Chondrocyte (in vitro differentiated cells): Measurements from ENCODE around the gene LYRM4. TPM values are rescaled to one million over a fixed set of nuclear protein-coding genes. Genes with fewer than 3 reads are reported as not detected.

Experiments used
- DNase-seq: peaks from one replicate; pipeline ENCODE4 v3.0.0; 2021; ENCODE audit warnings: mixed read lengths, low spot score
- H3K27ac Mint-ChIP-seq: one replicate; pipeline ENCODE4 v1.8.0; 2021; ENCODE audit warnings: mild to moderate bottlenecking, moderate library complexity, mixed read lengths; ENCODE audit not compliant: unreplicated experiment
- H3K27me3 Mint-ChIP-seq: 2 replicates; pipeline ENCODE4 v1.8.0; 2021; ENCODE audit warnings: low read depth, mixed read lengths
- H3K36me3 Mint-ChIP-seq: 2 replicates; pipeline ENCODE4 v1.8.0; 2021; ENCODE audit warnings: low read depth, mixed read lengths
- H3K4me1 Mint-ChIP-seq: 2 replicates; pipeline ENCODE4 v1.8.0; 2021; ENCODE audit warnings: low read depth, mild to moderate bottlenecking, mixed read lengths
- H3K4me3 Mint-ChIP-seq: one replicate; pipeline ENCODE4 v1.8.0; 2021; ENCODE audit warnings: mild to moderate bottlenecking, moderate library complexity, mixed read lengths; ENCODE audit not compliant: unreplicated experiment
- H3K9me3 Mint-ChIP-seq: 2 replicates; pipeline ENCODE4 v1.8.0; 2021; ENCODE audit warnings: low read depth, mixed read lengths
- CTCF ChIP-seq: fragments of 200-600 bp; sonication (generic); IDR thresholded peaks from 2 replicates; pipeline ENCODE4 v1.5.0; 2021; ENCODE audit warnings: antibody characterized with exemption, mild to moderate bottlenecking, moderate library complexity
- total RNA-seq: library from RNA; stranded (reverse); gene quantifications from 3 replicates; pipeline ENCODE4 v1.2.1, GENCODE V29; 2021

Gene LYRM4
- total RNA-seq, 1 donor from 2014 or later = 18.0 TPM

- TF ChIP-seq CTCF = no peak
- Mint-ChIP-seq H3K27me3 (no peaks in the 10 kb centered on the region), H3K9me3 (no peaks in the 10 kb centered on the region), H3K4me1 (no peaks in the 10 kb centered on the region), H3K27ac (no peak overlapping the region), H3K36me3 (peaks cover 2% of the 10 kb centered on the region), H3K4me3 (no peak overlapping the region)
- DNase-seq = no peak
Measured at GRCh38 chr6:5241252-5241651, 19.5 kb downstream of the LYRM4 start.

- Mint-ChIP-seq H3K36me3 (peaks cover 3% of the 10 kb centered on the region), H3K4me3 (no peak overlapping the region), H3K27ac (no peak overlapping the region), H3K27me3 (no peaks in the 10 kb centered on the region), H3K9me3 (no peaks in the 10 kb centered on the region), H3K4me1 (no peaks in the 10 kb centered on the region)
- DNase-seq = no peak
- TF ChIP-seq CTCF = no peak
Measured at GRCh38 chr6:5238336-5238735, 22.4 kb downstream of the LYRM4 start.

GRCh38 chr6:5237805-5238204 is 22.9 kb downstream of the LYRM4 start:
- no peak for TF ChIP-seq CTCF
- Mint-ChIP-seq H3K4me1 (no peaks in the 10 kb centered on the region), H3K9me3 (no peaks in the 10 kb centered on the region), H3K27ac (no peak overlapping the region), H3K36me3 (peaks cover 3% of the 10 kb centered on the region), H3K27me3 (no peaks in the 10 kb centered on the region), H3K4me3 (no peak overlapping the region)
- DNase-seq = no peak

GRCh38 chr6:5235830-5236229 is 24.9 kb downstream of the LYRM4 start:
- no peak for DNase-seq
- Mint-ChIP-seq H3K9me3 (no peaks in the 10 kb centered on the region), H3K27me3 (no peaks in the 10 kb centered on the region), H3K27ac (no peak overlapping the region), H3K36me3 (peaks cover 3% of the 10 kb centered on the region), H3K4me3 (no peak overlapping the region), H3K4me1 (no peaks in the 10 kb centered on the region)
- TF ChIP-seq CTCF = no peak

GRCh38 chr6:5234874-5235273 is 25.9 kb downstream of the LYRM4 start:
- Mint-ChIP-seq H3K9me3 (no peaks in the 10 kb centered on the region), H3K4me1 (no peaks in the 10 kb centered on the region), H3K36me3 (peaks cover 2% of the 10 kb centered on the region), H3K27ac (no peak overlapping the region), H3K27me3 (no peaks in the 10 kb centered on the region), H3K4me3 (no peak overlapping the region)
- TF ChIP-seq CTCF = no peak
- no peak for DNase-seq
